MM.1S (cell line): ENCODE data around the gene KLC1.

Experiments used
- DNase-seq: peaks from one replicate; pipeline ENCODE4 v3.0.0-alpha.2; 2015
- H2AFZ ChIP-seq: fragments of 300-600 bp; sonication (generic); 2 replicates; pipeline ENCODE4 v1.6.0; 2016; ENCODE audit warnings: antibody characterized with exemption, low read length
- H3F3A ChIP-seq: fragments of 300-600 bp; sonication (generic); 2 replicates; pipeline ENCODE4 v1.6.1; 2016; ENCODE audit warnings: mild to moderate bottlenecking, antibody characterized with exemption, low read length, moderate library complexity, mixed read lengths; ENCODE audit not compliant: insufficient read depth
- H3K27ac ChIP-seq: fragments of 300-600 bp; sonication (generic); 2 replicates; pipeline ENCODE4 v1.5.1; 2016; ENCODE audit warnings: mild to moderate bottlenecking, low read length
- H3K27me3 ChIP-seq: fragments of 300-600 bp; sonication (generic); replicated peaks from 2 replicates; pipeline ENCODE4 v1.6.0; 2016; ENCODE audit warnings: low read length; ENCODE audit not compliant: insufficient read depth
- H3K36me3 ChIP-seq: fragments of 300-600 bp; sonication (generic); replicated peaks from 2 replicates; pipeline ENCODE4 v1.6.1; 2016; ENCODE audit warnings: mild to moderate bottlenecking, low read length, mixed read lengths; ENCODE audit not compliant: insufficient read depth
- H3K4me1 ChIP-seq: fragments of 300-600 bp; sonication (generic); 2 replicates; pipeline ENCODE4 v1.6.1; 2016; ENCODE audit warnings: low read length, mixed read lengths
- H3K4me2 ChIP-seq: fragments of 300-600 bp; sonication (generic); 2 replicates; pipeline ENCODE4 v1.6.0; 2016; ENCODE audit warnings: low read depth, low read length
- H3K4me3 ChIP-seq: fragments of 300-600 bp; sonication (generic); 2 replicates; pipeline ENCODE4 v1.5.1; 2016; ENCODE audit warnings: low read length, mixed read lengths
- H3K79me2 ChIP-seq: fragments of 300-600 bp; sonication (generic); 2 replicates; pipeline ENCODE4 v1.6.1; 2016; ENCODE audit warnings: mixed run types, low read length, mixed read lengths
- H3K9ac ChIP-seq: fragments of 300-600 bp; sonication (generic); 2 replicates; pipeline ENCODE4 v1.6.1; 2016; ENCODE audit warnings: low read length, mixed read lengths
- H3K9me2 ChIP-seq: fragments of 300-600 bp; sonication (generic); replicated peaks from 2 replicates; pipeline ENCODE4 v1.6.1; 2016; ENCODE audit warnings: mild to moderate bottlenecking, low read length, mixed read lengths; ENCODE audit not compliant: insufficient read depth
- H3K9me3 ChIP-seq: fragments of 300-600 bp; sonication (generic); replicated peaks from 2 replicates; pipeline ENCODE4 v1.6.1; 2016; ENCODE audit warnings: mild to moderate bottlenecking, low read length, mixed read lengths; ENCODE audit not compliant: insufficient read depth
- H4K20me1 ChIP-seq: fragments of 300-600 bp; sonication (generic); 2 replicates; pipeline ENCODE4 v1.6.1; 2016; ENCODE audit warnings: mild to moderate bottlenecking, low read length, moderate library complexity, mixed read lengths; ENCODE audit not compliant: insufficient read depth
- EZH2 ChIP-seq: fragments of 300-600 bp; sonication (generic); optimal IDR thresholded peaks from 2 replicates; pipeline ENCODE3; 2017; ENCODE audit warnings: low read depth, mild to moderate bottlenecking, antibody characterized with exemption, low read length, mixed read lengths
- EZH2phosphoT487 ChIP-seq: fragments of 300-600 bp; sonication (generic); IDR thresholded peaks from 2 replicates; pipeline ENCODE4 v1.6.1; 2018; ENCODE audit warnings: antibody characterized with exemption, low read length
- TF ChIP-seq, protein P1 (sequence below): fragments of 300-600 bp; sonication (generic); IDR thresholded peaks from 2 replicates; pipeline ENCODE4 v1.5.1; 2016; ENCODE audit warnings: antibody characterized with exemption, low read length, mixed read lengths

The KLC1 gene

DNA sequence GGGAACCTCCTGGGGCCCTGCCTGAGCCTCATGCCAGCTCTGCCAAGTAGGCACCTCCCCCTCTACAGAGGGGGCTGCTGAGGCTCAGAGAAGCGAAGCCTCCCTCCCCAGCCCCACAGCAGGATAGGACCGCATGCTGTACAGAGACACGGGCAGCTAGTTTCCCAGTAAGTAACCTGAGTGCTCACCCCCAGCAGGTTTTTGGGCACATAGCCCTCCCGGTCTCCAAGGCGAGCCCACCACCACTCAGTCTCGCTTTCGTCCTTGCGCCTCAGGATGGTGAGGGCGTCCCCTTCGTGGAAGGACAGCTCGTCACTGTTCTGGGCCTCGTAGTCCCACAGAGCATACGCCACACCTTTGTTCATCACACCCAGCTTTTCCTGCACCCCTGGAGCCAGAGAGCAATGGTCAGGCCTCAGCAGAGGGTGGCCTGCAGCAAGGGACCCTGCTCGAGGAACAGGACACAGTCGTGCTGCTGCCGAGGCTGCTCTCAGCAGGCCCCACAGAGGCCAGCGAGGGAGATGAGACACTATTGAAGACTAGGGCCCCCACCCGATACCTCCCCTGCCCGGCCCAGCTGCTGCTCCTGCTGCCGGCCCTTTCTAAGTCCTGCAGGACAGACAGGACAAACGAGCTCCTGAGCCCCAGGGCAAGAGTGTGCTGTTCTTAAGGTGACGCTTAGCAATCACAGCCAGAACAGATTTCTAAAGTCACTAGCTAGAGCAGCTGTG, 107.0 kb downstream of the KLC1 start:
- Histone ChIP-seq H3K9ac (no peak overlapping the region), H3K9me3 (no peaks in the 10 kb centered on the region), H3K27ac (no peak overlapping the region), H3K4me1 (no peaks in the 10 kb centered on the region), H3K4me2 (no peak overlapping the region), H4K20me1 (no peaks in the 10 kb centered on the region), H3K79me2 (no peaks in the 10 kb centered on the region), H3K9me2 (no peaks in the 10 kb centered on the region), H3F3A (no peaks in the 10 kb centered on the region), H2AFZ (no peak overlapping the region), H3K36me3 (no peaks in the 10 kb centered on the region), H3K27me3 (no peaks in the 10 kb centered on the region), H3K4me3 (no peak overlapping the region)
- DNase-seq, result no peak
- TF ChIP-seq, protein P1, sequence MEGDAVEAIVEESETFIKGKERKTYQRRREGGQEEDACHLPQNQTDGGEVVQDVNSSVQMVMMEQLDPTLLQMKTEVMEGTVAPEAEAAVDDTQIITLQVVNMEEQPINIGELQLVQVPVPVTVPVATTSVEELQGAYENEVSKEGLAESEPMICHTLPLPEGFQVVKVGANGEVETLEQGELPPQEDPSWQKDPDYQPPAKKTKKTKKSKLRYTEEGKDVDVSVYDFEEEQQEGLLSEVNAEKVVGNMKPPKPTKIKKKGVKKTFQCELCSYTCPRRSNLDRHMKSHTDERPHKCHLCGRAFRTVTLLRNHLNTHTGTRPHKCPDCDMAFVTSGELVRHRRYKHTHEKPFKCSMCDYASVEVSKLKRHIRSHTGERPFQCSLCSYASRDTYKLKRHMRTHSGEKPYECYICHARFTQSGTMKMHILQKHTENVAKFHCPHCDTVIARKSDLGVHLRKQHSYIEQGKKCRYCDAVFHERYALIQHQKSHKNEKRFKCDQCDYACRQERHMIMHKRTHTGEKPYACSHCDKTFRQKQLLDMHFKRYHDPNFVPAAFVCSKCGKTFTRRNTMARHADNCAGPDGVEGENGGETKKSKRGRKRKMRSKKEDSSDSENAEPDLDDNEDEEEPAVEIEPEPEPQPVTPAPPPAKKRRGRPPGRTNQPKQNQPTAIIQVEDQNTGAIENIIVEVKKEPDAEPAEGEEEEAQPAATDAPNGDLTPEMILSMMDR, result no peak
- TF ChIP-seq EZH2phosphoT487 (no peak), EZH2 (no peak)

DNA sequence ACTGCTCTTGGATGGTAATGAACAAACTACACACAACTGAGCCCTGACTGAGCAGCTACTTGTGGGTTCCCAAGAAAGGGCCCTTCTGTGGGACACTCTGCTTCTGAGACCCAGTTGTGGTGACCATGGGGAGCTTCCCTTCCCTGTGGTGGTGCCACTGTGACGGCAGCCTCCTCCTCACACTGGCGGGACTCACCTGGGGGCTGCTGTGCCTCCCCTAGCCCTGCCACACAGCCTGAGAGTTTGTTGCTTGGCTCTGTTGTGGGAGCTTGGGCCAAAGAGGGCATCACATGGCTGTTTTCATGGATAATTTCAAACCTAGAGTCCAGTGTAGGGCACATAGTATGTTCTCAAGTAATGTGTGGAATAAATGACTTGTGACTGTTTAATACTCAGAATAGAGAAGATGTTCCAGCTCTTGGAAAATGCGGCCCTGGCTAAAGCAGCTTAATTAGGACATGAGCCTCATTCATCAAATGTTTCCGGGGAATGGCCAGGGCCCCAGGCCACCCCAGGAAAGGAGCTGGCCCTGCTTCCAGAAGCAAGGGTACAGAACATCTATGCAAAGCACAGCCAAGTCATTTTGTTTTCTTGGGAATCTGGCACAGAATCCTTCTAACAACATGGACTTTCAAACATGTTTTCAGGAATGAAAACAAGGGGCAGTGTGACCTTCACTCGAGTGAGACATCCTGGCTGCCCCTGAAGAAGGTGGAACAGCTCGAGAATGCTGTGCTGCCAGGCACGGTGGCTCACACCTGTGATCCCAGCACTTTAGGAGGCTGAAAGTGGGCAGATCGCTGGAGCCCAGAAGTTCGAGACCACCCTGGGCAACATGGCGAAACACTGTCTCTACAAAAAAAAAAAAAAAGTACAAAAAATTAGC, 107.8 kb downstream of the KLC1 start:
- H4K20me1 ChIP-seq, result no peaks in the 10 kb centered on the region
- H3K36me3 ChIP-seq, result no peaks in the 10 kb centered on the region
- no peak overlapping the region for H3K4me3 ChIP-seq
- no peak for DNase-seq
- H3K79me2 ChIP-seq, result no peaks in the 10 kb centered on the region
- H3K9me3 ChIP-seq, result no peaks in the 10 kb centered on the region
- no peaks in the 10 kb centered on the region for H3K27me3 ChIP-seq
- H3K4me2 ChIP-seq, result no peak overlapping the region
- H3K9me2 ChIP-seq, result no peaks in the 10 kb centered on the region
- no peaks in the 10 kb centered on the region for H3K4me1 ChIP-seq
- H3K9ac ChIP-seq, result no peak overlapping the region
- no peak overlapping the region for H2AFZ ChIP-seq
- no peak overlapping the region for H3K27ac ChIP-seq
- no peaks in the 10 kb centered on the region for H3F3A ChIP-seq
- TF ChIP-seq EZH2, result no peak
- TF ChIP-seq EZH2phosphoT487, result no peak
- TF ChIP-seq, protein P1, result no peak

DNA sequence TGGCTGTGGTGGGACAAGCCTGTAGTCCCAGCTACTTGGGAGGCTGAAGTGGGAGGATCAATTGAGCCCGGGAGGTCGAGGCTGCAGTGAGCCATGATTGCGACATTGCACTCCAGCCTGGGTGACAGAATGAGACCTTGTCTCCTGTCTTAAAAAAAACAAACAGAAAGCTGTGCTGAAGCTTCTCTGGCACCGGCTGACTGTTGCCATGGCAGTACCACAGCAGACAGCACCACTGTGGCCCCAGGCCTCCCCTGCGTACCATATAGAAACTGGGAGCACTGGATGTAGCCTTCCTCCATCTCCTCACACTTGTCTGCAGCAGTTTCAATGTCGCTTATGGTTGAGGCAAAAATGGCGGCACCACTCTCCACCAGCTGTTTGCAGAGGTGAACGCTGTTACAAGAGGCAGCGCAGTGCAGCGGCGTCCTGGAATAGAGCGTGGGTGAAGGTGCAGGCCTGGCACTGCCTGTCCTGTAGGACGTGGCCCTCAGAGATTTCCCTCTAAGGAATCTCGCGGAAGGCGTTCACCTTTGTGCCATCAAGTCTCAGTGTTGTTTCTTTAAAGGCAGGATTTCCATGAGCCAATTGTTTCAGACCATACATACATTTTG, 108.5 kb downstream of the KLC1 start:
- H2AFZ ChIP-seq, result no peak overlapping the region
- H3K36me3 ChIP-seq, result no peaks in the 10 kb centered on the region
- H3K9me2 ChIP-seq, result no peaks in the 10 kb centered on the region
- no peaks in the 10 kb centered on the region for H3K4me1 ChIP-seq
- no peaks in the 10 kb centered on the region for H4K20me1 ChIP-seq
- H3K27ac ChIP-seq, result no peak overlapping the region
- no peak overlapping the region for H3K4me2 ChIP-seq
- no peaks in the 10 kb centered on the region for H3F3A ChIP-seq
- no peak for DNase-seq
- no peaks in the 10 kb centered on the region for H3K27me3 ChIP-seq
- no peaks in the 10 kb centered on the region for H3K79me2 ChIP-seq
- no peak overlapping the region for H3K9ac ChIP-seq
- TF ChIP-seq, protein P1, result no peak
- TF ChIP-seq EZH2phosphoT487 (no peak), EZH2 (no peak)
- no peak overlapping the region for H3K4me3 ChIP-seq
- no peaks in the 10 kb centered on the region for H3K9me3 ChIP-seq
